Measurements from ENCODE around the gene CAD. TPM values are rescaled to one million over a fixed set of nuclear protein-coding genes. Genes with fewer than 3 reads are reported as not detected.

CAD gene
- total RNA-seq, 1 experiment from 2014 or later, result 41.5 TPM

GRCh38 chr2:27281442-27281841 is 64.3 kb downstream of the CAD start:
- peaks cover 30% of the 10 kb centered on the region; the same call in 1 of the 2 replicates for H3F3A ChIP-seq (ENCODE audit: insufficient read depth, low read depth)
- H3K9me3 ChIP-seq (ENCODE audit: insufficient read depth, low read depth), result no peaks in the 10 kb centered on the region
- no peak overlapping the region for H3K4me3 ChIP-seq
- peaks cover 37% of the 10 kb centered on the region for H3K4me1 ChIP-seq (replicated peaks; ENCODE audit: insufficient read depth)
- H3K36me3 ChIP-seq (ENCODE audit: low read depth), result no peaks in the 10 kb centered on the region
- H2AFZ ChIP-seq, result no peak overlapping the region
- DNase-seq, result no peak
- no TSS peak for BruUV-seq (replicated peaks)
- no peaks in the 10 kb centered on the region for H3K9me2 ChIP-seq (ENCODE audit: insufficient read depth)
- H3K79me2 ChIP-seq (ENCODE audit: low read depth), result no peaks in the 10 kb centered on the region
- peak overlapping the region; percentile 70 for H3K27ac ChIP-seq
- CTCF ChIA-PET, result interaction anchor here (1.7 to 2.9 kb wide), 2 partner anchors 11 to 22 kb away, joined by 6 to 22 read pairs; no protein-coding TSS in a partner anchor
- POLR2A ChIA-PET (ENCODE audit: unreplicated experiment), result interaction anchor here (0.6 kb wide), 1 partner anchor 496 kb away, joined by 3 read pairs; no protein-coding TSS in a partner anchor
- TF ChIP-seq CTCF (conservative IDR thresholded peaks at IDR 0.05), result no peak
- TF ChIP-seq EZH2 (IDR thresholded peaks at IDR 0.05; ENCODE audit: low read depth), result no peak
- peak overlapping the region; percentile 71 for H3K4me2 ChIP-seq
- H3K27me3 ChIP-seq (ENCODE audit: insufficient read depth, low read depth), result no peaks in the 10 kb centered on the region
- intact Hi-C loops (cut with micrococcal nuclease; ENCODE audit: unreplicated experiment), result loop anchor here (2.0 to 5.0 kb wide), 2 partner anchors 69 to 189 kb away; partner anchors contain the start of genes ATRAID and SLC5A6
- no peaks in the 10 kb centered on the region for H4K20me1 ChIP-seq (ENCODE audit: insufficient read depth)

- peaks cover 30% of the 10 kb centered on the region; the same call in 1 of the 2 replicates for H3F3A ChIP-seq (ENCODE audit: insufficient read depth, low read depth)
- peak; percentile 43 to 73 for DNase-seq
- H3K27me3 ChIP-seq (ENCODE audit: insufficient read depth, low read depth), result no peaks in the 10 kb centered on the region
- no peaks in the 10 kb centered on the region for H3K9me3 ChIP-seq (ENCODE audit: insufficient read depth, low read depth)
- H3K4me1 ChIP-seq (replicated peaks; ENCODE audit: insufficient read depth), result peaks cover 37% of the 10 kb centered on the region
- H3K4me2 ChIP-seq, result peak within 1 kb of the TSS; percentile 71
- H3K4me3 ChIP-seq, result peak within 1 kb of the TSS; percentile 29; the same call in 1 of the 2 replicates
- no peaks in the 10 kb centered on the region for H3K9me2 ChIP-seq (ENCODE audit: insufficient read depth)
- ChIA-PET POLR2A (ENCODE audit: unreplicated experiment) (interaction anchor here (0.6 to 2.1 kb wide), 3 partner anchors 11 to 497 kb away, joined by 3 to 10 read pairs (median 4); no protein-coding TSS in a partner anchor), CTCF (interaction anchor here (1.5 to 2.9 kb wide), 3 partner anchors 11 to 21 kb away, joined by 5 to 22 read pairs (median 6); no protein-coding TSS in a partner anchor)
- TF ChIP-seq EZH2 (IDR thresholded peaks at IDR 0.05; ENCODE audit: low read depth), result no peak
- TF ChIP-seq CTCF (conservative IDR thresholded peaks at IDR 0.05), result no peak
- no TSS peak for BruUV-seq (replicated peaks)
- no peaks in the 10 kb centered on the region for H3K36me3 ChIP-seq (ENCODE audit: low read depth)
- peak within 1 kb of the TSS; percentile 70 for H3K27ac ChIP-seq
- H2AFZ ChIP-seq, result peak within 1 kb of the TSS; percentile 83
- H3K79me2 ChIP-seq (ENCODE audit: low read depth), result no peaks in the 10 kb centered on the region
- intact Hi-C loops (cut with micrococcal nuclease; ENCODE audit: unreplicated experiment), result loop anchor here (2.0 to 5.0 kb wide), 2 partner anchors 70 to 189 kb away; partner anchors contain the start of genes ATRAID and SLC5A6
- no peaks in the 10 kb centered on the region for H4K20me1 ChIP-seq (ENCODE audit: insufficient read depth)
These were observed 64.8 kb downstream of the CAD start, which contains the start of gene TRIM54 for GRCh38 chr2:27281855-27282559. TRIM54 (plus strand) TSS chr2:27282429; CDS start chr2:27282732, 303 bp downstream.

GRCh38 chr2:27282892-27283291 is 65.7 kb downstream of the CAD start:
- Histone ChIP-seq H3K27ac (peak overlapping the region; percentile 70), H3K36me3 (ENCODE audit: low read depth) (no peaks in the 10 kb centered on the region)

More at GRCh38 chr2:27282892-27283291, 65.7 kb downstream of the CAD start:
- peak overlapping the region; percentile 83 for H2AFZ ChIP-seq
- no peaks in the 10 kb centered on the region for H4K20me1 ChIP-seq (ENCODE audit: insufficient read depth)
- intact Hi-C loops (cut with micrococcal nuclease; ENCODE audit: unreplicated experiment), result loop anchor here (5.0 kb wide), 1 partner anchor 71 kb away; the partner anchor contains the start of genes ATRAID and SLC5A6
- no peaks in the 10 kb centered on the region for H3K79me2 ChIP-seq (ENCODE audit: low read depth)
- peak overlapping the region; percentile 71 for H3K4me2 ChIP-seq
- no TSS peak for BruUV-seq (replicated peaks)
- no peaks in the 10 kb centered on the region for H3K9me2 ChIP-seq (ENCODE audit: insufficient read depth)
- no peaks in the 10 kb centered on the region for H3K9me3 ChIP-seq (ENCODE audit: insufficient read depth, low read depth)
- POLR2A ChIA-PET (ENCODE audit: unreplicated experiment), result interaction anchor here (0.6 to 2.1 kb wide), 3 partner anchors 10 to 372 kb away, joined by 3 to 10 read pairs (median 4); no protein-coding TSS in a partner anchor
- no peak for TF ChIP-seq CTCF (conservative IDR thresholded peaks at IDR 0.05)
- TF ChIP-seq EZH2 (IDR thresholded peaks at IDR 0.05; ENCODE audit: low read depth), result no peak
- peak overlapping the region; percentile 29; the same call in 1 of the 2 replicates for H3K4me3 ChIP-seq
- DNase-seq, result peak; percentile 44 to 50
- H3F3A ChIP-seq (ENCODE audit: insufficient read depth, low read depth), result peaks cover 30% of the 10 kb centered on the region; the same call in 1 of the 2 replicates
- H3K4me1 ChIP-seq (replicated peaks; ENCODE audit: insufficient read depth), result peaks cover 37% of the 10 kb centered on the region
- CTCF ChIA-PET, result interaction anchor here (0.6 to 2.9 kb wide), 6 partner anchors 10 to 478 kb away, joined by 3 to 22 read pairs (median 5); partner anchors contain the start of gene KHK
- H3K27me3 ChIP-seq (ENCODE audit: insufficient read depth, low read depth), result no peaks in the 10 kb centered on the region
